ENCODE results near the gene ABO. TPM values are rescaled to one million over a fixed set of nuclear protein-coding genes. Genes with fewer than 3 reads are reported as not detected.
A peak's percentile ranks its signal among the peaks of the same experiment; 100 is the strongest.
"Not testable (repeated sequence)": the region's sequence is repeated elsewhere in the genome, so short reads cannot be mapped to it uniquely, and the experiment has no call there.

ABO gene
- total RNA-seq, 1 donor from 2014 or later = under 0.01 TPM

GRCh38 chr9:133264235-133264764 is 10.7 kb downstream of the ABO start:
- no peak for DNase-seq (ENCODE audit: extremely low read depth, low read depth, low spot score)

- DNase-seq (ENCODE audit: extremely low read depth, low read depth, low spot score) = no peak
Measured at GRCh38 chr9:133263557-133263956, 11.4 kb downstream of the ABO start.

GRCh38 chr9:133262226-133262625 is 12.8 kb downstream of the ABO start:
- no peak for DNase-seq (ENCODE audit: extremely low read depth, low read depth, low spot score)

- DNase-seq (ENCODE audit: extremely low read depth, low read depth, low spot score) = no peak
Measured at GRCh38 chr9:133261753-133262120, 13.3 kb downstream of the ABO start.

- DNase-seq (ENCODE audit: extremely low read depth, low read depth, low spot score) = no peak
Measured at GRCh38 chr9:133261103-133261752, 13.8 kb downstream of the ABO start.

GRCh38 chr9:133260334-133261102 is 14.5 kb downstream of the ABO start:
- no peak for DNase-seq (ENCODE audit: extremely low read depth, low read depth, low spot score)

- no peak for DNase-seq (ENCODE audit: extremely low read depth, low read depth, low spot score)
Measured at GRCh38 chr9:133258061-133259015, 16.7 kb downstream of the ABO start.

- DNase-seq (ENCODE audit: extremely low read depth, low read depth, low spot score) = peak; percentile 7
Measured at GRCh38 chr9:133257465-133257956, 17.5 kb downstream of the ABO start.

- DNase-seq (ENCODE audit: extremely low read depth, low read depth, low spot score) = no peak
Measured at GRCh38 chr9:133256686-133257091, 18.3 kb downstream of the ABO start.

- no peak for DNase-seq (ENCODE audit: extremely low read depth, low read depth, low spot score)
Measured at GRCh38 chr9:133256136-133256461, 18.9 kb downstream of the ABO start.

- DNase-seq (ENCODE audit: extremely low read depth, low read depth, low spot score) = no peak
Measured at GRCh38 chr9:133255371-133256135, 19.4 kb downstream of the ABO start.

- DNase-seq (ENCODE audit: extremely low read depth, low read depth, low spot score) = no peak
Measured at GRCh38 chr9:133254471-133254870, 20.5 kb downstream of the ABO start.

- no peak for DNase-seq (ENCODE audit: extremely low read depth, low read depth, low spot score)
Measured at GRCh38 chr9:133253268-133253667, 21.7 kb downstream of the ABO start.

GRCh38 chr9:133252301-133253020 is 22.5 kb downstream of the ABO start:
- no peak for DNase-seq (ENCODE audit: extremely low read depth, low read depth, low spot score)

- no peak for DNase-seq (ENCODE audit: extremely low read depth, low read depth, low spot score)
Measured at GRCh38 chr9:133251773-133252172, 23.2 kb downstream of the ABO start.

GRCh38 chr9:133251221-133251620 is 23.8 kb downstream of the ABO start:
- DNase-seq (ENCODE audit: extremely low read depth, low read depth, low spot score) = not testable (repeated sequence)

- DNase-seq (ENCODE audit: extremely low read depth, low read depth, low spot score) = no peak
Measured at GRCh38 chr9:133250741-133251170, 24.2 kb downstream of the ABO start.

- DNase-seq (ENCODE audit: extremely low read depth, low read depth, low spot score) = no peak
Measured at GRCh38 chr9:133249337-133249736, 25.7 kb downstream of the ABO start.

GRCh38 chr9:133248726-133249295 is 26.2 kb downstream of the ABO start:
- DNase-seq (ENCODE audit: extremely low read depth, low read depth, low spot score) = no peak
